GM18951 (cell line): ENCODE data around the gene ESPNL.

ENCODE experiments used
- POLR2A ChIP-seq: IDR thresholded peaks from 4 replicates; pipeline ENCODE4 v1.6.1; 2011; ENCODE audit warnings: mild to moderate bottlenecking; ENCODE audit not compliant: insufficient read length, insufficient read depth; ENCODE audit errors: extremely low read depth
- in situ Hi-C: fragments of 300-500 bp; cut with MboI; formaldehyde crosslinking; loops from one replicate; pipeline ENCODE4 v1.12.0; 2022; ENCODE audit warnings: low sequenced_read_pairs, mixed read lengths, inconsistent platforms; ENCODE audit not compliant: unreplicated experiment

Gene ESPNL

DNA sequence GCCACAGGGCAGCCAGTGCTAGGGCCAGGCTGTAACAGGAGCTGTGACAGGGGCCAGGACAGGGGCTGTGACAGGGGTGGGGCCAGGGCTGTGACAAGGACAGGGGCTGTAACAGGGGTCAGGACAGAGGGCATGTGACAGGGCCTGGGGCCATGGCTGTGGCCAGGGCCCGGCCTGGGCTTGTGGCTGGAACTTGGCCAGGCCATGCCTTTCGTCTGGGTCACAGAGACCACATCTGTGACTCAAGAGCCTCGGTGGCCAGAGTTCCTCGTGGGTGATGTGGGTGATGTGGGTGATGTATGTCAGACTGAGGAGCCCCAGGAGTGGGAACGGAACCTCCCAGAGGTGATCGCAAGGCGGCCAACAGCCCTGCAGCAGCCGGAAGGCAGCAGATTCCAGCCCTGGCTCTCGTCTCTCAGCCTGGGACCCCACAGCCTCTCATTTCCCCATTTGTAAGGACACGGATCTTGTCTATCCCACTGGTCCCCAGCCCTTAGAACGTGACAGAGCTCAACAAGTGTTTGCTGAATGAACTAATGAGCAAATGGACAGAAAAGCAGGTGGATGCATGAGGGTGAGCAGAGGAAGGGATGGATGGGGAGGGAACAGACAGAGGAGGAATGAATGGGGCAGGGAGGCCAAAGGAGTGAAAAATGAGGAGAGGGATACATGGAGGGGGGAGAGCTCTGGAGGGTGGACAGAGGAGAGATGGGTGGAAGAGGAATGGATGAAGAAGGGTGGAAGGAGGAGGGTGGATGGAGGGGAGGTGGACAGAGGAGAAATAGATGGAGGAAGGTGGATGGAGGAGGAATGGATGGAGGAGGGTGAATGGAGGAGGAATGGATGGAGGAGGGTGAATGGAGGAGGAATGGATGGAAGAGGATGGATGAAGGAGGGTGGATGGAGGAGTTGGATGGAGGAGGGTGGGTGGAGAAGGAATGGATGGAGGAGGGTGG, 17.3 kb downstream of the ESPNL start:
- in situ Hi-C loops: no loop called here

DNA sequence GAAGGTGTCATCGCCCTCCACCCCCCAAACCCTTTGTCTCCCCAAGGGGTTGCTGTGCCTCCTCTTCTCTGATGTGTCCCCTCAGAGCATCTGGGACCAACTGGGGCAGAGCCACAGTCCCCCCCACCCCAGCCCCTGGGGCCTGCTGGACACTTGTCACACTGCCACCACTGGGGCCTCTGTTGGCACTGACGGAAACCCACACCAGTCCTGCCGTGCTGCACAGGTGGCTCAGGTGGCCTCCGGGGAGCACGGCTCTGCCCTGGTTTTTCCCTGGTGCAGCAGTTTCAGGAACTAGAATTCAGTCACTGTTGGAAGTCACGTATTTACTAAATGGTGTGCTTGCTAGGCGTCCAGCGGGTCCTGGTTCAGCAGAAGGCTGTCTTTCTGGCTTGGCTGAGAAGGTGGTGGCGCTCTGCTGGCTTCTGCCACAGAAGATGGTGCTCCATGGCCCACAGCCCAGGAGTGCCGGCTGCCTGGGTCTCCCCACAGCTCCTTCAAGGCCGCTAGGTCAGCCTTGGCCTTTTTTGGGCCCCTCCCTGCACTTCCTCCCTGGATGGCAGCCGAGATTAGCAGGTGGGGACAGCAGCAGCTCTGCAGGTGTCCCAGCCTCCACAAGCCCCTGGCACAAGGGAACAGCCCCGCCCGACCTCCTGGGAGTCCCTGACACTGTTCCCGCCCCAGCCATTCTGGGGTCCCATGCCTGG, 19.8 kb downstream of the ESPNL start:
- in situ Hi-C loops: no loop called here
- TF ChIP-seq POLR2A: no peak

More for the DNA sequence above, 17.3 kb downstream of the ESPNL start:
- no peak for TF ChIP-seq POLR2A

DNA sequence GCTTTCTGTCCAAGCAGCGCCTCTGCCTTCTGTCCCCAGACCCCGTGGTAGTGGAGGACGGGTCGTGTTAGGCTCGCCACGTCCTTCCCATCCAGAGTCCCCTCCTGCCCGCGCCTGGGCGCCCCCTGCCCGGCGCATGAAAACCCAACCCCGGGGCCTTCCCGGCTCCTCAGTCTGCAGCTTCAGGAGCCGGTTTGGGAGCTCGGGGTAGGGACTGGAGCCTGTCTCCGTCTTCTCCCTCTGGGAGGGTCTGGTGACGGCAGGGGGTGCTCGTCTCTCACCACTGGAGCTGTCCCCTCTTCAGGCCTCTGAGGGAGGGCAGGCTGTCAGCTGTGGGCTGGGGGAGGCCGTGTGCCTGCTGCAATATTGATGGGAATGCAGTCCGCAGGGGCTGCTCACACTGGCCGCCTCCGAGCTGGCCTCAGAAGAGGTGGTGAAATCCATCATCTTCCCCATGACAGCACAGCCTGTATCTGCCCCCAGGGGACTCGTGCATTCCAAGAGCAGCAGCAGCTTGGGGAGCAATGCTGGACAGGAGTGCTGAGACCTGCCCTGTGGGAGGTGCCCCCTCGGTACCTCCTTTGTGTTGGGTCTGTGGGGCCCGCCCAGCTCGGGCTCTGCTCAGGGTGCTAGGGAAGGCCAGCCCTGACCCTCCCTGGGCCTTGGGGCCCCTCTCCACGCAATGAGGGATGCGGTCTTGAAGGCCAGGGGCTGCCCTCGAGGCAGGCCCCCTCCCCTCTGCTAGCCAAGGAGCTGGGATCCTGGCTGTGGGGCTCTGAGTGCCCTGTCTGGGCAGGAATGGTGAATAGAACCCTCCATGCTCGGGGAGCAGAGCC, 20.5 kb downstream of the ESPNL start:
- TF ChIP-seq POLR2A: no peak
- in situ Hi-C loops: no loop called here

DNA sequence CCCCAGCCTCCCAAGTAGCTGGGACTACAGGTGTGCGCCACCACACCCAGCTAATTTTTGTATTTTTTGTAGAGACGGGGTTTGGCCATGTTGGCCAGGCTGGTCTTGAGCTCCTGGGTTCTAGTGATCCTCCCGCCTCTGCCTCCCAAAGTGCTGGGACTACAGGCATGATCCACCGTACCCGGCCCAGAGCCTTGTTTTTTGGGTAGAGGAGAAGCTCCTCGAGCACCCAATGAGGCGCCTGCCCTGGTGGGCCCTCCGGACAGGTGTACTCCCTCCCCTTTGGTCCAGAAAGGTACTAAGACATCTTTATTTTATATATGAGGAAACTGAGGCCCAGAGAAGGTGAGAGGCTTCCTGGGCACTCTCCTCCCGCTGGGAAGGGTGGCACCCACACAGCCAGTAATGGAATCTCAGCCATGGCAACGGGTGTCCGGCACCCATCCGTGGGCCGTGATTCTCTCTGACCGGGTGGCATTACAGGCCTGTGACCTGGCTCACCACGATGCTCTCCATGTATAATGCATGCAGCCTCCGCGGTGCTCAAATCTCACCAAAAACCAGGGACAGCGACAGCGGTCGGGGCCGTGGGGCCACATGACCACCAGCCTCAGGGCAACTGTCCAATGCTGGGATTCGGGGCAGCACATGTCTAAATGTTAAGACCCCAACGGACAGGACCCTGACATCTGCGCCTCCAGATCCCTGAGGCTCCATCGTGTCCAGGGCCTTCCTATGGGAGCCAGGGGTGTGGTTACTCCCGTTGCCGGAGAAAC, 21.6 kb downstream of the ESPNL start:
- TF ChIP-seq POLR2A: no peak
- in situ Hi-C loops: no loop called here

DNA sequence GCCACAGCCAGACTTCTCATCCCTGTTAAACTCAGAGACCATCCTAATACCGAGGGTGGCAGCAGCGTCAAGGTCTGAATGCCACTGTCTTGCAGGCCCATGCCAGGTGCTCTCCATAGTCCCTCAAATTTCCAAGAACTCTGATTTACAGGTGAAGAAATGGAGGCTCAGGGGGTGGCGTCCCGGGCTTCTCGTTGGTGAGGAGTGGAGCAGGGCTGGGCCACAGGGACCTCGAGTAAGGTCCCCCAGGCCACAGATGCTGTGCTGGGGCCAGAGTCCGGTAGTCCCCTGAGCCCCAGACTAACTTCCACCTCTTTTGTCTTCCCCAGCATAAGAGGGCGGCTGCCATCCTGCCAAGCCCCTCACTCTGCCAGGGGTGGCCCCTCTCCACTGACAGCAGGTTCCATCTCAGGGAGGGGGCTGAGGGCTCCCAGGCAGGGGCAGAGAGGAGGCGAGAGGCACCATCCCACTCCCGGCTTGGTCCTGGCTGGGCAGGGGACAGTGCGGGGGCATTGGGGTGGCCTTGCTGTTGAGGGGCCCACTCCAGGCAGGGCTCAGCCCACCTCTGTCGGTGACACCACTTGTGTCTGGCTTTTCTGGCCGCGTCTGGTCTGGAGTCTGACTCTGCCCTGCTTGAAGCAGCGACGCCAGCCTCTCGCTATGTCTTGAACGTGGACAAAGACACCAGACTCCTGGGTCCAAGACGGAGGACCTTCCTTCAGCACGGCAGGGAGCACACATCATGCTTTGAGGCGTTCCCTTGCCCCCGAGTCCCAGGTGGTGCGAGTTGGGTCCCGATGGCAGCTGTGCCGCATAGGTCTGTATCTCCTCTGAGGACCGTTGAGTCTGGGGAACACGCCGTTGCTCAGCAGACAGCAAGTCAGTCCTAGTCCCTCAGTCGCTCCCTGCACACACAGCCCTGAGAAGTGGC, 22.4 kb downstream of the ESPNL start:
- in situ Hi-C loops: no loop called here
- TF ChIP-seq POLR2A: no peak

DNA sequence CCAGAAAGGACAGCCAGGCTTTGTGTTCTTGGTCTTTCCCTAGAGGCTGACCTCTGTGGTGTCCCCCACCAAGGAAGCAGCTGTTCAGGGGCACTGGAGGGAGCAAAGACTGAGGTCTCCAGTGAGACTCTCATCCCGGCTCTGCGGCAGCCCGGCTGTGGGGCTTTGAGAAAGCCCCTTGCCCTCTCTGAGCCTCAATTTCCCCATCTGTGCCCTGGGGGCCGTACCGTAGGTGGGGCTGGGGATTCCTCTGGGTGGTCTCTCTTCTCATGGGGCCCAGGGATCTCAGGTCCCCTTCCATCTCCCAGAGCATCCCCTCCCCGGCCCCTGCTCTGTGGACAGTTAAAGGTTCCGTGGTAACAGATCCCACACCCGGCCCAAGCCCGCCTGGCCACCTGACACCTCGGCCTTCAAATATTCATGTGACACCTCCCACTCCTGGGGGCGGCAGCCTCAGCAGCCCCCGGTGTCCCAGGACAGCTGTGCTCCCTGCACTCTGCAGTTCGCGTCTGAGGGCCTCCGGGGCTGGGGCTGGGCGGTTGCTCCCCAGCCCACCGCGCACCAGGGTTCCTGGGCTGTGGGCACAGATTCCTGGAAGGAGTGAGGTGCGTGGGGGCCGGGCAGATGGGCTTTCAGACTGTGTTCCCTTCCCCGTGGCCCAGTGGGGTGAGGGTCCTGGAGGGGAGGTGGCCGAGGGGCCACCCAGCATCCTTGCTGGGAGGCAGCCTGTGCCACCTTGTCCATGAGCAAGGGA, 23.3 kb downstream of the ESPNL start:
- in situ Hi-C loops: no loop called here
- TF ChIP-seq POLR2A: no peak

DNA sequence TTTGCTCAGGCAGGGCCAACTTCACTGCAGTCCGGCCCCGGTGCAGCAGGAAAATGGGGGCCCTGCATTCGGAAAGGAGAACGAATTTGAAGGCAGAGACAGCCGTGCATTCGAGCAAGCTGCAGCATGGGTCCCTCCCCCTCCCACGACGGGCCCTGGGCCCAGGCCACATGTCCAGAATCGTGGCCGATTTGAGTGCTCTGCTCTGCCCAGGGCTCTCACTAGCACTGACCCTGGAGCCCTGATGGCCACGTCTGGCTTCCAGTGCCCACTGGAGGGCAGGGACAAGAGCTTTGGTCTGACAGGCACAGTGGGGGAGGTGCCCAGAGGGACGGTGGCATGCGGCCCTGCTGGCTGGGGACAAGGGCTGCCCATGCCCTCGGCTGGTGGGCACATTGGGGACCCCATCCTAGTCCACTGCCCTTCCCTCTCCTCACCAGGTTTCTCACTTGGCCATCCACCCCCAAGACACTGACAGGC, 23.9 kb downstream of the ESPNL start:
- in situ Hi-C loops: no loop called here
- TF ChIP-seq POLR2A: no peak

DNA sequence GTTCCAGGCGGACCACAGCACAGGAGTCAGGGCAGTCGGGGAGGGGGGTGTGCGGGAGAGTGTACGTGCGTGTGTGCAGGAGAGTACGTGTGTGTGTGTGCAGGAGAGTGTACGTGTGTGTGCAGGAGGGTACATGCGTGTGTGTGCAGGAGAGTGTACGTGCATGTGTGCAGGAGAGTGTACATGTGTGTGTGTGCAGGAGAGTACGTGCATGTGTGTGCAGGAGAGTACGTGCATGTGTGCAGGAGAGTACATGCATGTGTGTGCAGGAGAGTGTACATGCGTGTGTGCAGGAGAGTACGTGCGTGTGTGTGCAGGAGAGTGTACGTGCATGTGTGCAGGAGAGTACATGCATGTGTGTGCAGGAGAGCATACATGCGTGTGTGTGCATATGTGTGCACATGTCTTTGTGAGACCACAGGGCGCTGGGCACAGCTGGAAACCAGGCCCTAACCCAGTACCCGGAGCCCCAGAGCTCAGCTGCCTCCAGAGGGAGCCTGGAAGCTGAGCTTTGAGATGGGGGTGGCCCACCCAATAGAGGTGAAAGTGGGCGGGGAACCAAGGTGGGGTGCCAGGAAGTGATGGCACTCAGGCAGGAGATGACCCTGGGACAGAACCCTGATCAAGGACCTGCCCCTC, 24.5 kb downstream of the ESPNL start:
- in situ Hi-C loops: no loop called here
- TF ChIP-seq POLR2A: no peak

DNA sequence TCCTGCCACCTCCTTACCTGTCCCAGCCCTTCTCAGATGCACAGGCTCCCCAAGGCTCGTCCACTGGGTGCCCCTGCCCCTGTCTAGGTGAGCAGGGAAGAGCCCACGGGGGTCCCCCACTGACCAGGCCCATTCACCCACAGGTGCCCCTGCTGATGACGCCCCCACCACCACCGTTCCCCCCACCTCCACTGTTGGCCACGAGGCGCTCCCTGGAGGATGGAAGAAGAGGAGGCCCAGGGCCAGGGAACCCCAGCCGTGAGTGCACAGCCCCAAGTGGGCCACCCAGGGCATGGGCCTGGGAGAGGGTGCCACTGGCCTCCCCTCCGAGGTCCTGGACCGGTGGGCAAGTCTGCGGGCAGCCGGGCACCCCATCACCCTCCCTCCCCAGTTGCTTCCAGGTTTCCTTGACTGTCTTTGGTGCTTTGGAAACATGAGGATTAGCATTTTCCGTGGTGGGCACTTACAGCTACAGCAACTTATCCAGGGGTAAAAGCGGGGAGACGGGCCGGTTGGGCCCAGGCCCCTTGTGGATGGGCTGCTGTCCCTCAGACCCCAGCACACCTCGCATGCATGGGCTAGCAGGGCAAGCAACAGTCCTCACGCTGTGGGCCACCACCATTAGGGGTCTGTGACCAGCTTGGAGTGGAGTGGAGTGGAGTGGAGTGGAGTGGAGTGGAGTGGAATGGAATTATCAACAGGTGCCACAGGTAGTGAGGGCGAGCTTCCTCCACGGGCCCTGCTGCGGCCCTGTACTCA, 25.2 kb downstream of the ESPNL start:
- in situ Hi-C loops: no loop called here
- no peak for TF ChIP-seq POLR2A

DNA sequence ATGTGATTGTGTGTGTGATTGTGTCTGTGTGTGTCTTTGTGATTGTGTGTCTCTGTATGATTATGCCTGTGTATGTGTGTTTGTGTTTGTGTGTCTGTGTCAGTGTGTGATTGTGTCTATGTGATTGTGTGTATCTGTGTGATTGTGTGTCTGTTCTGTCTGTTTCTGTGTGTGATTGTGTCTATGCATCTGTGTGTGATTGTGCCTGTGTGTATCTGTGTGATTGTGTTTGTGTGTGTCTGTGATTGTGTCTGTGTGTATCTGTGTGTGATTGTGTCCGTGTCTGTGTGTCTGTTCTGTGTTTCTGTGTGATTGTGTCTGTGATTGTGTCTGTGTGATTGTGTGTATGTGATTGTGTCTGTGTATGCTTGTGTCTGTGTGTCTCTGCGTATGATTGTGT, 26.2 kb downstream of the ESPNL start:
- TF ChIP-seq POLR2A: no peak
- in situ Hi-C loops: no loop called here
